SK-N-SH treated with all-trans-retinoic acid at 6 μM for 48 hours (cell line): Measurements from ENCODE around the gene PLA2R1.

Experiments used
- BACH2 ChIP-seq: fragments of 250-450 bp; sonication (Bioruptor Pico); IDR thresholded peaks from 2 replicates; pipeline ENCODE4 v1.9.0; 2021; ENCODE audit warnings: mild to moderate bottlenecking, borderline replicate concordance
- ESRRG ChIP-seq: fragments of 250-450 bp; sonication (Bioruptor Pico); IDR thresholded peaks from 2 replicates; pipeline ENCODE4 v1.6.1; 2021; ENCODE audit warnings: mild to moderate bottlenecking
- OSR1 ChIP-seq: fragments of 250-450 bp; sonication (Bioruptor Pico); IDR thresholded peaks from 2 replicates; pipeline ENCODE4 v1.8.0; 2022; ENCODE audit warnings: moderate library complexity, mild to moderate bottlenecking, inconsistent platforms
- POU6F1 ChIP-seq: fragments of 250-450 bp; sonication (Bioruptor Pico); IDR thresholded peaks from 2 replicates; pipeline ENCODE4 v1.8.0; 2021; ENCODE audit warnings: low read depth, mild to moderate bottlenecking, moderate library complexity, borderline replicate concordance
- RARB ChIP-seq: fragments of 250-450 bp; sonication (Bioruptor Pico); IDR thresholded peaks from 2 replicates; pipeline ENCODE4 v1.8.0; 2021; ENCODE audit warnings: mild to moderate bottlenecking, moderate library complexity
- SNAI2 ChIP-seq: fragments of 250-450 bp; sonication (Bioruptor Pico); IDR thresholded peaks from 2 replicates; pipeline ENCODE4 v1.5.0; 2020; ENCODE audit warnings: mild to moderate bottlenecking, moderate library complexity
- TCF4 ChIP-seq: fragments of 250-450 bp; sonication (Bioruptor Pico); IDR thresholded peaks from 2 replicates; pipeline ENCODE4 v1.8.0; 2021; ENCODE audit warnings: mild to moderate bottlenecking, moderate library complexity, borderline replicate concordance
- TSHZ2 ChIP-seq: fragments of 250-450 bp; sonication (Bioruptor Pico); IDR thresholded peaks from 2 replicates; pipeline ENCODE4 v1.5.0; 2020; ENCODE audit warnings: mild to moderate bottlenecking, moderate library complexity
- ZFP3 ChIP-seq: fragments of 250-450 bp; sonication (Bioruptor Pico); IDR thresholded peaks from 2 replicates; pipeline ENCODE4 v1.5.0; 2020; ENCODE audit warnings: mild to moderate bottlenecking, moderate library complexity
- ZFP30 ChIP-seq: fragments of 450-650 bp; formaldehyde crosslinking; IDR thresholded peaks from 2 replicates; pipeline ENCODE4 v1.5.0; 2022; ENCODE audit warnings: mild to moderate bottlenecking, moderate library complexity
- ZNF70 ChIP-seq: fragments of 450-650 bp; formaldehyde crosslinking; IDR thresholded peaks from 2 replicates; pipeline ENCODE4 v1.5.0; 2020; ENCODE audit warnings: mild to moderate bottlenecking, moderate library complexity
- ZNF8 ChIP-seq: fragments of 450-650 bp; formaldehyde crosslinking; IDR thresholded peaks from 2 replicates; pipeline ENCODE4 v1.5.0; 2020; ENCODE audit warnings: mild to moderate bottlenecking, moderate library complexity
- TF ChIP-seq, protein P1 (sequence below): fragments of 250-450 bp; sonication (Bioruptor Pico); IDR thresholded peaks from 2 replicates; pipeline ENCODE4 v1.8.0; 2020; ENCODE audit warnings: mild to moderate bottlenecking, moderate library complexity, borderline replicate concordance

DNA sequence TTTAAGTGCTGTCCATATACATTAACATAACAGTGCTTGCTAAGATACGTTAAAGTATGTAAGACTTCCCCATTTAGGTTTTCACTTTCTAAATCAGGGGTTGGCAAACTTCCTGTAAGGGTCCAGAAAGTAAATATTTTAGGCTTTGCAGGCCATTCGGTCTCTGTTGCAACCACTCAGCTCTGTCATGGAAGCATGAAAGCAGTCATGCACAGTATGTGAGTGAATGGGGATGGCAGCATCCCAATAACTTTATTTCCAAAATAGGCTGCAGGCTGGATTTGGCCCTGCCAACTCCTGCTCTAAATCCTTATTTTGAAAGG is 128.7 kb downstream of the PLA2R1 start:
- TF ChIP-seq SNAI2 (CRISPR knock-in tag) (no peak), OSR1 (no peak), RARB (CRISPR knock-in tag) (no peak), ZFP3 (CRISPR knock-in tag) (no peak), ZNF8 (CRISPR knock-in tag) (no peak), TSHZ2 (no peak), ZNF70 (CRISPR knock-in tag) (no peak), POU6F1 (CRISPR knock-in tag) (no peak), BACH2 (CRISPR knock-in tag) (no peak), ZFP30 (no peak), TCF4 (CRISPR knock-in tag) (no peak), ESRRG (CRISPR knock-in tag) (no peak)
- TF ChIP-seq, protein P1, sequence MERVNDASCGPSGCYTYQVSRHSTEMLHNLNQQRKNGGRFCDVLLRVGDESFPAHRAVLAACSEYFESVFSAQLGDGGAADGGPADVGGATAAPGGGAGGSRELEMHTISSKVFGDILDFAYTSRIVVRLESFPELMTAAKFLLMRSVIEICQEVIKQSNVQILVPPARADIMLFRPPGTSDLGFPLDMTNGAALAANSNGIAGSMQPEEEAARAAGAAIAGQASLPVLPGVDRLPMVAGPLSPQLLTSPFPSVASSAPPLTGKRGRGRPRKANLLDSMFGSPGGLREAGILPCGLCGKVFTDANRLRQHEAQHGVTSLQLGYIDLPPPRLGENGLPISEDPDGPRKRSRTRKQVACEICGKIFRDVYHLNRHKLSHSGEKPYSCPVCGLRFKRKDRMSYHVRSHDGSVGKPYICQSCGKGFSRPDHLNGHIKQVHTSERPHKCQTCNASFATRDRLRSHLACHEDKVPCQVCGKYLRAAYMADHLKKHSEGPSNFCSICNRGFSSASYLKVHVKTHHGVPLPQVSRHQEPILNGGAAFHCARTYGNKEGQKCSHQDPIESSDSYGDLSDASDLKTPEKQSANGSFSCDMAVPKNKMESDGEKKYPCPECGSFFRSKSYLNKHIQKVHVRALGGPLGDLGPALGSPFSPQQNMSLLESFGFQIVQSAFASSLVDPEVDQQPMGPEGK (CRISPR knock-in tag): no peak
